ENCODE measurements around the gene COL20A1. TPM values are rescaled to one million over a fixed set of nuclear protein-coding genes. Genes with fewer than 3 reads are reported as not detected.

Gene COL20A1
- total and polyA plus RNA-seq, 2 of the 13 experiments (the other 11 are each of a cell fraction or from before 2014, with no cell fraction given): not detected

- no peak for TF ChIP-seq PRDM15 (CRISPR knock-in tag; IDR thresholded peaks at IDR 0.05)
- no peak for TF ChIP-seq RCOR2 (CRISPR knock-in tag; IDR thresholded peaks at IDR 0.05)
- no peak for TF ChIP-seq ATRX (CRISPR knock-in tag; IDR thresholded peaks at IDR 0.05; ENCODE audit: borderline replicate concordance)
- TF ChIP-seq ZNF772 (CRISPR knock-in tag; IDR thresholded peaks at IDR 0.05): peak; percentile 70; the same call in 1 of the 2 replicates
- no peak for TF ChIP-seq SOX5 (CRISPR knock-in tag; IDR thresholded peaks at IDR 0.05; ENCODE audit: borderline replicate concordance)
- TF ChIP-seq ZNF780A (CRISPR knock-in tag; IDR thresholded peaks at IDR 0.05): no peak
- TF ChIP-seq NR2F2 (IDR thresholded peaks at IDR 0.05; ENCODE audit: borderline replicate concordance, low read depth): 0 out of 2 replicates have a peak, but pooled peaks have one; percentile 41
- 0 out of 2 replicates have a peak, but pooled peaks have one; percentile 0 for TF ChIP-seq ZFP37 (CRISPR knock-in tag; IDR thresholded peaks at IDR 0.05; ENCODE audit: borderline replicate concordance)
- no peak for TF ChIP-seq ZNF652 (CRISPR knock-in tag; IDR thresholded peaks at IDR 0.05; ENCODE audit: borderline replicate concordance, low read depth)
- TF ChIP-seq CTCF (CRISPR knock-in tag; IDR thresholded peaks at IDR 0.05): peak; percentile 96
- peak; percentile 55 for TF ChIP-seq THAP9 (CRISPR knock-in tag; IDR thresholded peaks at IDR 0.05; ENCODE audit: borderline replicate concordance)
- TF ChIP-seq SMAD9 (CRISPR knock-in tag; IDR thresholded peaks at IDR 0.05): no peak
- no peak; the same call in 1 of the 2 replicates for TF ChIP-seq CENPBD1 (CRISPR knock-in tag; IDR thresholded peaks at IDR 0.05; ENCODE audit: borderline replicate concordance, low read depth)
- TF ChIP-seq GMEB1 (CRISPR knock-in tag; IDR thresholded peaks at IDR 0.05; ENCODE audit: borderline replicate concordance): peak; percentile 31; the same call in 1 of the 2 replicates
- 0 out of 2 replicates have a peak, but pooled peaks have one; percentile 53 for TF ChIP-seq ZNF557 (CRISPR knock-in tag; IDR thresholded peaks at IDR 0.05)
- no peak for TF ChIP-seq ZNF761 (CRISPR knock-in tag; conservative IDR thresholded peaks at IDR 0.05)
- TF ChIP-seq POLR2A (IDR thresholded peaks at IDR 0.05; ENCODE audit: insufficient read depth in 1 of 2, low read depth in 2 of 2, low read length in 2 of 2): peak; percentile 2 to 56; a peak in 2 of 4 replicates
- TF ChIP-seq KLF16 (CRISPR knock-in tag; IDR thresholded peaks at IDR 0.05): no peak
Measured at GRCh38 chr20:63290677-63291472, 2.1 kb upstream of the COL20A1 start (continued).
